ENCODE results near the gene DNMBP.

DNMBP gene, protein sequence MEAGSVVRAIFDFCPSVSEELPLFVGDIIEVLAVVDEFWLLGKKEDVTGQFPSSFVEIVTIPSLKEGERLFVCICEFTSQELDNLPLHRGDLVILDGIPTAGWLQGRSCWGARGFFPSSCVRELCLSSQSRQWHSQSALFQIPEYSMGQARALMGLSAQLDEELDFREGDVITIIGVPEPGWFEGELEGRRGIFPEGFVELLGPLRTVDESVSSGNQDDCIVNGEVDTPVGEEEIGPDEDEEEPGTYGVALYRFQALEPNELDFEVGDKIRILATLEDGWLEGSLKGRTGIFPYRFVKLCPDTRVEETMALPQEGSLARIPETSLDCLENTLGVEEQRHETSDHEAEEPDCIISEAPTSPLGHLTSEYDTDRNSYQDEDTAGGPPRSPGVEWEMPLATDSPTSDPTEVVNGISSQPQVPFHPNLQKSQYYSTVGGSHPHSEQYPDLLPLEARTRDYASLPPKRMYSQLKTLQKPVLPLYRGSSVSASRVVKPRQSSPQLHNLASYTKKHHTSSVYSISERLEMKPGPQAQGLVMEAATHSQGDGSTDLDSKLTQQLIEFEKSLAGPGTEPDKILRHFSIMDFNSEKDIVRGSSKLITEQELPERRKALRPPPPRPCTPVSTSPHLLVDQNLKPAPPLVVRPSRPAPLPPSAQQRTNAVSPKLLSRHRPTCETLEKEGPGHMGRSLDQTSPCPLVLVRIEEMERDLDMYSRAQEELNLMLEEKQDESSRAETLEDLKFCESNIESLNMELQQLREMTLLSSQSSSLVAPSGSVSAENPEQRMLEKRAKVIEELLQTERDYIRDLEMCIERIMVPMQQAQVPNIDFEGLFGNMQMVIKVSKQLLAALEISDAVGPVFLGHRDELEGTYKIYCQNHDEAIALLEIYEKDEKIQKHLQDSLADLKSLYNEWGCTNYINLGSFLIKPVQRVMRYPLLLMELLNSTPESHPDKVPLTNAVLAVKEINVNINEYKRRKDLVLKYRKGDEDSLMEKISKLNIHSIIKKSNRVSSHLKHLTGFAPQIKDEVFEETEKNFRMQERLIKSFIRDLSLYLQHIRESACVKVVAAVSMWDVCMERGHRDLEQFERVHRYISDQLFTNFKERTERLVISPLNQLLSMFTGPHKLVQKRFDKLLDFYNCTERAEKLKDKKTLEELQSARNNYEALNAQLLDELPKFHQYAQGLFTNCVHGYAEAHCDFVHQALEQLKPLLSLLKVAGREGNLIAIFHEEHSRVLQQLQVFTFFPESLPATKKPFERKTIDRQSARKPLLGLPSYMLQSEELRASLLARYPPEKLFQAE (N-terminal part only)

DNA sequence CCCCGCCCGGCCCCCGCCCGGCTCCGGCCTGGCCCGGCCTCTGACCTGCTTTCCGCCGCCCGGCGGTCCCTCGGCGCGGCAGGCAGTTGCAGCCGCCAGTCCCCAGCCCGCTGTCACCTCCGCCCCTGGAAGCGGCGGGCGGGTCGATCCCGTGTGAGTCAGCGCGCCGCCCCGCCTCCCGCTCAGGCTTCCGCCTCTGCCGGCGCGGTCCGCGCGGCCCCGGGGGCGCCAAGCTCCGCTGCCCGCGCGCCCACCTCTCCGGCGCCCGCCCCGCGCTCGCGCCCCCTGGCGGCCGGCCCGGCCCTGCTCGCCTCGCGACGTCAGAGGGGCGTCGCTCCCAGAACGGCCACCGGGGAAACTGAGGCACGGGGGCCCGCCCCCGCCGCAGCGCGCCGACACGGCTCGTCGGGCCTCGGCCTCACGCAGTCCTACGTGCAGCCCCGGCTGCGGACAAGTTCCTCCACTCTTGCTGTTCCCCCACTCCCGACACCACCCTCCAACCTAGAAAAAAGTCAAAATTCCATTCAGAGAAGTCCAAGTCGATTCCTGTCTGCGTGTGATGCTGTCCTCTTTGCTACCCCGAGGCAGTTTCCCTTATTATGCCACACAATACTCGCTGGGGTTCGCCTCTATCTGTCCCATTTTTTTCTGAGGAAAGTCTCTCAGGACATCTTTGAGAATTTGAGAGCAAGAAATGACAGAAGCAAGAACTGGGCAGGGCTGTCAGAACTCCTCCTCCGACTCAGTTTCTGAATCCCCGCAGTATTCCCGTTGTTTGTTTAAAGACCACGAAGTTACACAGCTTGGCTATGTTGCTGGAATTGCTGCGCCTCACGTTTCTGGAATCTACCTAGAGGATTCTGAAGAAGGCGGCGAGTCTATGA, at the start of gene DNMBP:
Gene DNMBP (minus strand): TSS at position 155 of the 884 bp plus-strand sequence. CDS start 37,823 bp downstream, outside the sequence.
- peak; percentile 81 to 83 for DNase-seq

DNA sequence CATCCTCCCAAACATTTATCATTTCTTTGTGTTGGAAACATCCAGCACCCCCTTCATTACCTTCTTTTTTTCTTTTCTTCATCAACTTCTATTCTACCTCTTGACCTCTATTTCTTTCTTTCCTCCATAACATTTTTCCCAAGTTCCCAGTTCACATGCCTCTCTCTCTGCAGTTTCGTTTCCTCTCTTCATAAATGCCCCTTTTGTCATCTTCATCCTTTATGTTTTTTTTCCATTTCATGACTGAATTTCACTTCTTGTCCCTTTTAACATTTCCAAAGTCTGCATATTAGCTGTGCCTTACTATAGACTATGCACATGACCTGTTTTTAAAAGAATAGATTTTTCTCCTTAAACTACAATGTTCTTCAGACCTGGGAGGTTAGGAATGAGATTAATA, 48.2 kb upstream of the DNMBP start:
- no peak for DNase-seq

DNA sequence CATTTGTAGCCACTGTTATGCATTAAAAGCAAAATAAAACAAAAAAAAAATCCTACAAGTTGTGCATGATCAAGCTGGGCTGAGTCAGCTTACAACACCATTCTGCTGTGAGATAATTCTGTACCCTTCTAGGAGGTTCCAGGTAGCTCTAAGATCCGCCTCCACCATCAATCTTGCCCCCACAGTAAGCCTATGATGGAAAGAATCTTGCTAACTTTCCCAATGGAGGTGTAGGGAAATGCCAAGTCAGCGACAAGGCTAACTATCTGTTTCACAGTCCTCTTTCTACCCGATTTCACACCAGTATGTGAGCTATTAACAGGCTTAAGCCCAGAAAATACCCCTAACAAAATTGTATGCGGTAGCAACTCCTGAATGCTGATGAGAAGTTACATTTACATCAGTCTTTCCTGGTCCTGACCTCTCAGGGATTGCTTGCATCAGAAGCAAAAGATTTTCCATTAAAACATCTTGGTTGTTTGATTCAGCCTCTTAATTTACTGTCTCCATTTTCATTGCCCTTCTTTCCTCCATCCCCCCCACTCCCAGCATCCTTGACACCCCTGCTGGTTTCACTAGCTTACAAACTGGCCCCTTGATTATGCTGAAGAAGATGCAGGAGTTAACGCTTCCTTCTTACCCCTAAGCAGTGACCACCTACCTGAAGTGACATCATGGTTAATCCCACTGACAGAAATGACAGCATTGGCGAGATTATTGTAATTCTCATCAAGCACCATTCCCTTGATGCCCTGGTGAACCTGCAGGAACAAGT, 44.1 kb upstream of the DNMBP start:
- DNase-seq, result no peak

DNA sequence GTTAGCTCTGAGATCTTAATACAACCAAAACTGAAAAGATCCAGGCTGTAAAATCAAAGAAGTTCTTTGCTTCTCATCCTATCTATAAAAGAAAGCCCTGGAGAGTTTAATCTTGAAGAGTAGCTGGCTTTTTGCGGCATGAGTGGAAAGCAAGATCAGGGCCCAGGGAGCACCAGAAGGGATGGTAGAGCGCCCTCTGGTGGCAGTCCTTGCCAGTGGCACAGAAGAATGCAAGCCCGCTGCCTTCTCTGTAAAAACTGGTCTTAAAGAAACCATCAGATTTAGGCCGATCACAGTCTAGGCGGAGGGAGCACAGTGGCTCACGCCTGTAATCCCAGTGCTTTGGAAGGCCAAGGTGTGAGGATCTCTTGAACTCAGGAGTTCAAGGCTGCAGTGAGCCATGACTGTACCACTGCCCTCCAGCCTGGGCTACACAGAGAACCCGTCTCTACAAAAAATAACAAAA, 36.3 kb upstream of the DNMBP start:
- DNase-seq, result peak; percentile 79 to 83

DNA sequence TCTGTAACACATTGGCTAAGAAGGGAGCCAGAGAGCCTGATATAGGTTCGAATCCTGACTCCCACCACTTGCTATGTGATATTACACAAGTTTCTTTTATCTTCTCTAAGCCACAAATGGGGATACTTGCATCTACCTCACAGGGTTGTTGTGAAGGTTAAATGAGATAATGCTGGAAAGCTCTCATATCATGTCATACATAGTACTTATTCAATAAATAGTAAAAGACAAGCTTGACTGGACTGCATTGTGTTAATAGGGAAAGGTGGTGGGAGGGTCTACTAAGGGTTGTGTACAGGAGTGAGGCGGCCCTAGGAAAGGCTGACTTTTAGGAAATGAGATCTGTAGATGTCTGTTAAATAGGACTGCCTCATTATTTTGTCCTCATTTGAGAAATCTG, 35.8 kb upstream of the DNMBP start:
- no peak for DNase-seq

DNA sequence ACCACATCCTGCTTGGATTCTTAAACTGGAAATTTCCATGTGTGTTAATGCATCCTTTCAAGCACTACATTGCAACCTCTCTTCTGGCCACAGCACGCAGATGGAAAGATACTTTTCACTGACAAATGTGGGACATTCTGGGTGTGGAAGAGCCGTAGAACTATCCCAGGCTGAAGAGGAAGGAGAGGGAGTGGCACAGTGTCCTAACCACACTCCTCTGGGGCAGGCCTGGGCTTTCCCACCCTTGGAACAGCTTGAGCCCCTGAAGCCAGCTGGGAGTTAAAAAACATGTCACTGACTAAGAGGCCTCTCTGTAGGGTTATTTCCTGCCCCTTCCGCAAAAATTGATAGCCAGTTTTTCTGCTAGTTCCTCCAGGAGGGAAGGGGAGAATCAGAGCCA, 34.0 kb upstream of the DNMBP start:
- DNase-seq, result no peak

DNA sequence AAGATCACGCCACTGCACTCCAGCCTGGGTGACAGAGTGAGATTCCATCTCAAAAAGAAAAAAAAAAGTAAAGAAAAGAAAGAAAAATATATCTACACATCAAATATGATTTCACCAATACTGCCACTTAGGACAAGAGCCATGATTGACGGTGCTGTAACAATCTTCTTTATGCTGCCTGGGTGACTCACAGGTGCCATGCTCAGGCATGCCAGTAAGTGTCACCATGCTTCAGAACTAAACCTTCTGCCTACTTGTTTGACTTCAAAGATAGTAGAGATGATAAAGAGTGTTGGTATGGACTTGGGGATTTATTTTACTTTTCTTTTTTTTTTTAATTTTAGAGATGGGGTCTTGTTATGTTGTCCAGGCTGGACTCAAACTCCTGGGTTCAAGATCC, 33.6 kb upstream of the DNMBP start:
- no peak for DNase-seq

DNA sequence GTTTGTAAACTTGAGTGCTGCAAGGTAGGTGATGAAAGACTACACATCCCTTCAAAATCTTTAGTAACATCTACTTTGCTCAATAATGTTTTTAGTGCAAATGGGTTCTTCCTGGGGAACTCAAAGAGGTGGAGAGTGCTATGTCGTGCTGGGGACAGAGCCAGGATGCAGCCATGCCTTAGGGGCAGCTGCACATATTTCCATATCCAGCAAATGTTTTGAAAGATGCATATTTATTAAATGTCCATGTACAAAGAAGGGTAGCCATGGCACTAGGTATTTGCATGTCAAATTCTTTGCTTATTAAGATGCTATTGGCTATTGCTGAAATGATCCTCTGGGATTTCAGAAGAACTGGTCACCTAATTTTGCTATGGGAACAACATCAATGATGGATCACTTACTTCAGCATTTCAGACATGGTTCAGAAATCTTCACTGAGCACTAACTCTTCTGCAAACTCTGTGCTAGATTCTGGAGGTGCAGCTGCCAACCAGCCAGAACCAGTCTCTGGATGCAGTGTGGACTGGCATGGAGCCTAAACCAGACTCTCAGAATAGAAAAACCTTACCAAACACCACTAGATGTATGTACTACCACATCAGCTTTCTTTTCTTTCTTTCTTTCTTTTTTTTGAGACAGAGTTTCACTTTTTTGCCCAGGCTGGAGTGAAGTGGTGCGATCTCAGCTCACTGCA, 31.7 kb upstream of the DNMBP start:
- no peak for DNase-seq

DNA sequence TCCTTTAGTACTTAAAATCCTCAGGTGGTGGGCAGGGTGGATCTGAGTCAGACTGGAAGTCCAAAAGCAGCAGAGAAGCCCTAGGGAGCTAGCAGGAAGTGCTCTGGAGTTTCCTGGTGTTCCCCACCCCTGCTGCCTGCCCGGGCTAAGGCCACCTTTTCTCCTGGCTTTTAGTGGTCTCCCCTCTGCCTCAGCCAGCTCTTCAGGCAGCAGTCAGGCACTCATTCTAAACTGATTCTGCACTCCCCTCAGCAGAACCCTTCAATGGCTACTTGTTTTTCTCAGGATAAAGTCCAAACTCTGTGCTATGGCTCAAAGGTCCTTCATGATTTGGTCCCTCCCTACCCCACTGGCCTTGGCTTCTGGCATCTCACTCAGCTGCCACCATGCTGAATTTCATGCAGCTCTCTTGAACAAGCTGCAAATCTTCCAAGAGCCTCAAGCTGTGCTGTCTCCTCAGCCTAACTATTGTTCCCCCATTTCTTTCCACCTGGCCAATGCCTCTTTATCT, 28.9 kb upstream of the DNMBP start:
- no peak for DNase-seq

DNA sequence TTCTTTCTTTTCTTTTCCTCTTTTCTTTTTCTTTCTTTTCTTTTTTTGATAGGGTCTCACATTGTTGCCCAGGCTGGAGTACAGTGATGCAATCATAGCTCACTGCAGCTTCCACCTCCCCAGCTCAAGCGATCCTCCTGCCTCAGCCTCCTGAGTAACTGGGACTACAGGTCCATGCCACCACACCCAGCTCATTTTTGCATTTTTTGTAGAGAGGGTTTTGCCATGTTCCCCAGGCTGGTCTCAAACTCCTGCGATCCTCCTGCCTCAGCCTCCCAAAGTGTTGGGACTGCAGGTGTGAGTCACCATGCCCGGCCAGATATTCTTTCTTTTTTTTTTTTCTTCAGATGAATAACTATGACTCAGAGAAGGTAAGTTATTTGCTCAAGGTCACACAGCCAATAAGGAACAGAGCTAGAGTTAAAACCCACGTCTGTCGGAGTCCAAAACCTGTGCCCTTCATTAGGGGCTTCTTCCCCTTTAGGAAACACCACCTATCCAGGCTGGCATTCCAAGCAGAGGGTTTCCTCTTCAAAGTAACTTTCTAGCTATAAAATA, 28.1 kb upstream of the DNMBP start:
- no peak for DNase-seq

DNA sequence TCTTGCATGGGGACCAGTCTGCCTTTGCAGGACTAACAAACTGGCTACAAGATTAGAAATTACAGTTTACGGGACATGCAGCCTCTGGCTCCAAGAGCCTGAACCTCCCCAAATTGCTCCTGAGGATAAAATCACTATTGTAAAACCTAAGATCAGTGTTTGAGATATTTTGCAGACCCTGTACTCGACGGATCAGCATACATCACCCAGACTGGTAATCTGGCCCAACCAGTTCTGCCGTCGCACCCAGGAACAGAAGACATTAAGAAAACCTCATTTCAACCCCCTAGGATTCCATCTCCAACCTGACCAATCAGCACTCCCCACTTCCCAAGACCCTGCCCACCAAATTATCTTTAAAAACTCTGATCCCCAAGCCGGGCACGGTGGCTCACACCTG, 27.1 kb upstream of the DNMBP start:
- DNase-seq, result no peak

DNA sequence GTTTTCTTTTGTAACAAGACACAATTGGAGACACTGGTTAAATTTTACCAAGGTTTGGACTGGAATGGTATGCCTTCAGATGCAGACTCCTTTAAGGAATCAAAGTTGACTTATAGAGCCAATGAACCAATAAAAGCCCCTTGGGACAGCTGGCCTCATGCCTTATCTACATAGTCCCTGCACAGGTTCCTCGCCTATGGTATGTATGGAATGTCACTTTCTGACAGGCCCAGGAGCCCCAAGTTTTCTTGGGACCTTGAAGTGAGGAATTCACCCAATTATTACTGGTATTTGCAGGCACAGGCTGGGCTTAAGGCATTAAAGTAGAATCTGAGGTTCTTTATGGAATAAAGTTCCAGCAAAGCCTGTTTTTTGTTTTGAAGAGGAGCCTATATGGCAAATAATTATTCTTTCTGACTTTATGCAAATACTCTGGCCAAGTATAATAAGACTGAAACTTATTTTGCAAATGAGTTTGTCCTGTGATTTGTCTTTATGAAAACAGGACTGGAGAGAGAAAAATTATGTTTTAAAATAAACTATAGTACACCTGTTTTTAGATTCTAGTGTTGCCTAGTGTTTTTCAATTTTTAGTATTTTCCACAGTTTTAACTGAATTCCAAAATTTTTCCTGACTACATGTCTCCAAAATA, 24.1 kb upstream of the DNMBP start:
- DNase-seq, result no peak

DNA sequence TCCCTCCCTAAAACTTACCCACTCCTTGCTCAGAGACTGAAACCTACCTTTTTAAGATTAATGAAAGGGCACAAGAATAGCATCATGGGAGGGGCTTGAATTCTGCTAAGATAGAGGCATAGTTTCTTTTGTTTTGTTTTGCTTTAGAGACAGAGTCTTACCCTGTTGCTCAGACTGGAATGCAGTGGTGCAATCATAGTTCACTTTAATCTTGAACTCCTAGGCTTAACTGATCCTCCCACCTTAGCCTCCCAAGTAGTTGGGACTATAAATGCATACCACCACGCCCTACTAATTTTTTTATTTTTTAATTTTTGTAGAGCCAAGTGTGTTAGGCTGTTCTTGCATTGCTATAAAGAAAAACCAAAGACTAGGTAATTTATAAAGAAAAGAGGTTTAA, 17.7 kb upstream of the DNMBP start:
- no peak for DNase-seq

DNA sequence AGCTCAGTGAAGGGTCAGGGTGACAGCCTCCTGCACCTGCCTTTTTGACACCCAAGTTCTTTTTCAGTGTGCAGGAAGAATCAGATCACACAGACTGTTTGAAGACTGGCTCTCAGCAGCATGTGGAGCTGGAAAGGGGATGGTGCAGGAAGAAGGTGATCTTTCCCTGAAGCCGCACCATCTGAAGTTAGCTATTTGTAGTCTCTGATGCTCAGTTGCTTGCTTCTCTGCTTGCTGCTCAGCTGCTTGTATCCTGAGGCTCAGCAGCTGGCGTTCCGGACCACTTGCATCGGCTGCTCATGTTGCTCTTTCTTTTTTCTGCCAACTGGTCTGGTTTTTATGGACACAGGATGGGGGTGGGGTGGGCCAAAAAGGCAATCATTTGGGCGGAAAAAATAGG, 15.8 kb upstream of the DNMBP start:
- DNase-seq, result no peak

DNA sequence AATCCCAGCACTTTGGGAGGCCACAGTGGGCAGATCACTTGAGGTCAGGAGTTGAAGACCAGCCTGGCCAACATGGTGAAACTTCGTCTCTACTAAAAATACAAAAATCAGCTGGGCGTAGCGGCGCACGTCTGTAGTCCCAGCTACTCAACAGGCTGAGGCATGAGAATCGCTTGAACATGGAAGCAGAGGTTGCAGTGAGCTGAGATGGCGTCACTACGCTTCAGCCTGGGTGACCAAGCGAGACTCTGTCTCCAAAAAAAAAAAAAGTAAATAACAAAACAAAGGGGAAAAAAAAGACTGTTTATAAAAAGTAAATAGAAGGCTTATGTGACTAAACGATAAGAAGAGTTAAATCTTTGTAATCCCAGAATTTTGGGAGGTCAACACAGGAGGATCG, 15.0 kb upstream of the DNMBP start:
- no peak for DNase-seq

DNA sequence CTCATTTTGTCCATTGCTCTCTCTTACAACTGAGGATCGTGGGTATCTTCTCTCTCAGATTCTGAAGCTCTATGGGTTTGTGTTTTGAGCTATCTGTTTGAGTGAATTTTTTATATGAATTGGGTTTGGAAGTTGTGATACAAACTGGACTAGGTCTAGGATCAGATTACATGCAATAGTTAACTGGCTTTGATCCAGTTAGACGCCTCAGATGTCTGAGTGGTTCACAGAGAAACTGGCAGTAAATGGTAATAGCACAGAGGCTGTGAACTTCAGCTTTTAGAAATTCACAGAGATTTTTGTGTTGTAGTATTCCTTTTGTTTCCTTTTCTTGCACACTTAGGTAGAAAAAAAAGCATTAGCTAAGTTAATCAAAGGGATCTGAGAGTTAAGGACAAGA, 12.7 kb upstream of the DNMBP start:
- no peak for DNase-seq

DNA sequence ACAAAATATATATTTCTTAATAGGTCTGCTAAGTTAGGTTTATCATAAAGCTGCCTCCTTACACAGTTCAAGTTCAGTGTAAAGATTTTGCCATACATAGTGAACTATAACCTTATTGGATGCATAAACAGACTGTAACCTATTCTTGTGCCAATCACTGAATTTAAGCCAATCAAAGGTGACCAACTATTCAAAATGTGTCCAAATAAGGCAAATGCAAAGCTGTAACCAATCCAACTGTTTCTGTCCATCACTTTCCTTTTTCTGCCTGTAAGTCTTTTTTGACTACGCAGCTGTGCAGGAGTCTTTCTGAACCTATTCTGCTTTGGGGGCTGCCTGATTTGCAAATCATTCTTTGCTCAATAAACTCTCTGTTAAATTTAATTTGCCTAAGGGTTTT, 11.6 kb upstream of the DNMBP start:
- DNase-seq, result no peak

DNA sequence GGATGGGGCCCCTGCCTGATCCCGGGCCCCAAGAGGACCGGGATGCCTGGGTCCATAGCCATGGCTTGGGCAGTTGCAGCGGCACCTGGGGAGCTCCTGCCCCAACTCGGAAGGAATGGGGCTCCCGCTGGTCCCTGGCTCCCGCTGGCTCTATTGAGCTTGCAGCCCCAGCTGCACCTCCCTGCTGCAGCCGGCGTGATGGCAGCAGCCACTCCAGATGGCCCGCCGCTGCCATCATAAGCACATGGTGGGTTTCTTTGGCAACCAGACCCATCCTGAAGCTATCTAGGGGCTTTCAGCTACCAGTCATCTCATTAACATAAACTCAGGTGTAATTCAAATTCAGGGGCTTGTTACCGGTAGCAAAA, 11.1 kb upstream of the DNMBP start:
- DNase-seq, result no peak

DNA sequence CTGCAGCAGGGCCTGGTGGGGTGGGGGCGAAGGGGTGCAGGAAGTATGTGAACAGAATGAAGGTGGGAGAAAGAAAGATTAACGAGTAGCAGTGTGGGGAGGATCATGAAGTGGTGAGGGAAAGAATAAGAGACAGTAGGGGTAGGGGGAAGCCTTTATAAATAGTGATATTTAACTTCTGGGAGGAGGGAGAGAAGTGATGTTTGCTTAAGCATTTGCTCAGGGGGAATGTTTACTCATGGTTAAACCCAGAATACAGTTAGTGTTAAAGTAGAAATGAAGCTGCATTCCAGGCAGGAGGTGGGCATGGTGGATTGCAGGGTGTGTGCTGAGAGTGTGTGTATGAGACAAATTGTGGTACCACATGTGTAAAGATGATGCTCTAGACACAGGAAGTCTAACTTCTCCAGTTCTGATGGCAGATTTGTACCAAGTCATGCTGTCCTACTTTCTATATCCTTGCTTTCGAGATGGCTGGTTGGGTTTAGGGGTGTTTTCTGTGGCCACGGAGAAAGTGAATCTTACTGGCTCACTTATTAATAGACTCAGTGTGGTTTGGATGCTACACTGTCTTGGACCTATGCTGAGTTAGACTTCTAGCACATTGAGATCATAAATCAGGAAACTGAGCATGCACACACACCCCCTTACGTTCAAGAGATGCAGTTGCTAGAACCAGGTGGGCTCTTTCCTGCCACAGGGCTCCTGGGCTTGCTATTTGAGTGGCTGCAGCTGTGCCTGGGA, 10.6 kb upstream of the DNMBP start:
- DNase-seq, result no peak

Measured in activated CD4-positive, alpha-beta T cell treated with anti-CD3 and anti-CD28 coated beads for 4 hours (primary cell).